HEK293 (cell line): ENCODE data around the gene NCAPG2.

Source experiments
- CTCF ChIA-PET: fragments of 350-600 bp; formaldehyde crosslinking; extraction: SDS; loops from one replicate; lab custom pipeline; 2021; ENCODE audit warnings: antibody characterized with exemption; lab: Yijun Ruan, JAX
- POLR2A ChIA-PET: fragments of 300-600 bp; formaldehyde crosslinking; extraction: SDS; loops from one replicate; lab custom pipeline; 2020; ENCODE audit warnings: antibody characterized with exemption, inconsistent platforms; lab: Yijun Ruan, JAX
- H3K27ac ChIP-seq: fragments of 200-500 bp; sonication (Bioruptor generic); 2 replicates; pipeline ENCODE4 v1.5.1; 2014; ENCODE audit warnings: low read depth, low read length, control low read depth, inconsistent platforms; ENCODE audit errors: extremely low read depth
- H3K36me3 ChIP-seq, 2 experiments: fragments of 200-500 bp in 1 of 2; sonication (Bioruptor generic) in 1 of 2; 1 replicate in 1 of 2; 2 replicates in 1 of 2; pipeline ENCODE4 v1.5.1; 2014 to 2017; ENCODE audit warnings: inconsistent platforms in 2 of 2, low read length in 2 of 2; ENCODE audit not compliant: control insufficient read depth in 2 of 2, insufficient read depth in 1 of 2
- H3K4me1 ChIP-seq: fragments of 200-500 bp; sonication (Bioruptor generic); 2 replicates; pipeline ENCODE4 v1.5.1; 2014; ENCODE audit warnings: mild to moderate bottlenecking, low read length, inconsistent platforms; ENCODE audit not compliant: control insufficient read depth, insufficient read depth
- H3K4me3 ChIP-seq: 2 replicates; pipeline ENCODE4 v1.5.1; 2011; ENCODE audit warnings: low read depth, mild to moderate bottlenecking, control low read depth, low read length, moderate library complexity
- H3K9me3 ChIP-seq: fragments of 200-500 bp; sonication (Bioruptor generic); 2 replicates; pipeline ENCODE4 v1.5.1; 2014; ENCODE audit warnings: low read depth, low read length, inconsistent platforms; ENCODE audit not compliant: control insufficient read depth, insufficient read depth
- YY1 ChIP-seq: fragments of 450-650 bp; formaldehyde crosslinking; IDR thresholded peaks from 2 replicates; pipeline ENCODE4 v1.5.1; 2018; ENCODE audit warnings: missing biosample characterization, missing genetic modification characterization
- ZBTB20 ChIP-seq: fragments of 450-650 bp; formaldehyde crosslinking; IDR thresholded peaks from 2 replicates; pipeline ENCODE4 v1.5.1; 2016; ENCODE audit warnings: missing biosample characterization, missing genetic modification characterization
- ZNF133 ChIP-seq: fragments of 450-650 bp; formaldehyde crosslinking; IDR thresholded peaks from 2 replicates; pipeline ENCODE4 v1.5.1; 2016; ENCODE audit warnings: missing biosample characterization, missing genetic modification characterization
- ZNF211 ChIP-seq: fragments of 450-650 bp; formaldehyde crosslinking; IDR thresholded peaks from 2 replicates; pipeline ENCODE4 v1.5.1; 2016; ENCODE audit warnings: low read depth, missing biosample characterization, missing genetic modification characterization
- ZNF24 ChIP-seq: fragments of 450-650 bp; formaldehyde crosslinking; IDR thresholded peaks from 2 replicates; pipeline ENCODE4 v1.5.1; 2016; ENCODE audit warnings: missing biosample characterization, missing genetic modification characterization
- ZNF335 ChIP-seq: fragments of 450-650 bp; formaldehyde crosslinking; conservative IDR thresholded peaks from 2 replicates; pipeline ENCODE4 v1.5.1; 2016; ENCODE audit warnings: missing biosample characterization, missing genetic modification characterization
- ZNF394 ChIP-seq: fragments of 450-650 bp; formaldehyde crosslinking; IDR thresholded peaks from 2 replicates; pipeline ENCODE4 v1.5.1; 2016; ENCODE audit warnings: missing biosample characterization, missing genetic modification characterization, mild to moderate bottlenecking, moderate library complexity, borderline replicate concordance
- ZNF560 ChIP-seq: fragments of 450-650 bp; formaldehyde crosslinking; IDR thresholded peaks from 2 replicates; pipeline ENCODE4 v1.5.1; 2017; ENCODE audit warnings: missing biosample characterization, missing genetic modification characterization, borderline replicate concordance
- ZNF660 ChIP-seq: fragments of 450-650 bp; IDR thresholded peaks from 2 replicates; pipeline ENCODE4 v1.5.1; 2018; ENCODE audit warnings: missing biosample characterization, mild to moderate bottlenecking, missing genetic modification characterization
- ZNF777 ChIP-seq: fragments of 450-650 bp; formaldehyde crosslinking; IDR thresholded peaks from 2 replicates; pipeline ENCODE4 v1.5.1; 2017; ENCODE audit warnings: missing biosample characterization, missing genetic modification characterization, borderline replicate concordance
- ZNF837 ChIP-seq: fragments of 450-650 bp; formaldehyde crosslinking; IDR thresholded peaks from 2 replicates; pipeline ENCODE4 v1.5.1; 2016; ENCODE audit warnings: missing biosample characterization, missing genetic modification characterization
- ZXDB ChIP-seq: fragments of 450-650 bp; formaldehyde crosslinking; IDR thresholded peaks from 2 replicates; pipeline ENCODE4 v1.5.1; 2016; ENCODE audit warnings: missing biosample characterization, missing genetic modification characterization
- TF ChIP-seq, protein P1 (sequence below): fragments of 450-650 bp; formaldehyde crosslinking; IDR thresholded peaks from 2 replicates; pipeline ENCODE4 v1.5.1; 2016; ENCODE audit warnings: missing biosample characterization, missing genetic modification characterization
- TF ChIP-seq, protein P2 (sequence below): fragments of 450-650 bp; formaldehyde crosslinking; IDR thresholded peaks from 2 replicates; pipeline ENCODE4 v1.5.1; 2016; ENCODE audit warnings: missing biosample characterization, missing genetic modification characterization
- TF ChIP-seq, protein P3 (sequence below): fragments of 450-650 bp; formaldehyde crosslinking; IDR thresholded peaks from 2 replicates; pipeline ENCODE4 v1.5.1; 2016; ENCODE audit warnings: missing biosample characterization, missing genetic modification characterization, borderline replicate concordance
- TF ChIP-seq, protein P4 (sequence below): fragments of 450-650 bp; formaldehyde crosslinking; IDR thresholded peaks from 2 replicates; pipeline ENCODE4 v1.5.1; 2016; ENCODE audit warnings: missing biosample characterization, missing genetic modification characterization

The NCAPG2 gene

DNA sequence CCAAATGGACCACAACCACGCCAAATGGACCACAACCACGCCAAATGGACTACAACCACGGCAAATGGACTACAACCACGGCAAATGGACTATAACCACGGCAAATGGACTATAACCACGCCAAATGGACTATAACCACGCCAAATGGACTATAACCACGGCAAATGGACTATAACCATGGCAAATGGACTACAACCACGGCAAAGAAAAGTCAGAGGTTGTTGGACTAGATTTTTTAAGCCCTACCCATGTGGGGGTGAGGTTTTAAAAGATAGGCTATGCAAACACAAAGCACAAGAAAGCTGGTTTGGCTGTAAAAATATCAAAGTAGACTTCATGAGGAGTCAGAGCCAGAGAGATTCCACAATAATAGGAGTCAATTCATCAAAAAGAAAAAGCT, 55.8 kb downstream of the NCAPG2 start:
- ChIA-PET CTCF (interaction anchor here (0.6 to 1.0 kb wide), 3 partner anchors 9 to 330 kb away, joined by 3 read pairs; no protein-coding TSS in a partner anchor), POLR2A (interaction anchor here (0.6 kb wide), 1 partner anchor 24 kb away, joined by 7 read pairs; no protein-coding TSS in a partner anchor)
- peaks cover 11 to 88% of the 10 kb centered on the region in 2 experiments for H3K36me3 ChIP-seq
- TF ChIP-seq ZNF211 (tag by site-specific recombination) (no peak), ZXDB (tag by site-specific recombination) (no peak), ZNF24 (tag by site-specific recombination) (no peak)
- H3K27ac ChIP-seq, result no peak overlapping the region
- H3K4me1 ChIP-seq, result no peaks in the 10 kb centered on the region
- H3K9me3 ChIP-seq, result no peaks in the 10 kb centered on the region
- H3K4me3 ChIP-seq, result no peak overlapping the region

DNA sequence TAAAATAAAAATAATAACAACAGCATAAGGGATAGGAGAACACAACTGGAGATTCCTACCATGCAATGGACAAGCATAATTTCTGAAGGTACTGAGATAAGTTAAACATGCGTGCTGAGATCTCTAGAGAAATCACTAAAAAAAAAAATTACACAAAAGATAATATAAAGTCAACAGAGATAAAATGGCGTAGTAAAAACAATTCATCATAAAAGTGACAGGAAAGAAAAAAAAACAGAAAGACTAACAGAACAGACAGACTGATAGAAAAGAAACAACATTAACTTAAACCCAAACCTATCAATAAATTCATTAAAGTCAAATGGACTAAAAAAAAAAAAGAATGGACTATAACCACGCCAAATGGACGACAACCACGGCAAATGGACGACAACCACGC, 56.4 kb downstream of the NCAPG2 start:
- Histone ChIP-seq H3K4me3 (no peak overlapping the region), H3K4me1 (no peaks in the 10 kb centered on the region), H3K27ac (no peak overlapping the region), H3K36me3 (peaks cover 11 to 89% of the 10 kb centered on the region in 2 experiments), H3K9me3 (no peaks in the 10 kb centered on the region)
- CTCF ChIA-PET, result interaction anchor here (1.1 to 1.7 kb wide), 2 partner anchors 8 to 12 kb away, joined by 4 to 7 read pairs; no protein-coding TSS in a partner anchor
- TF ChIP-seq YY1 (tag by site-specific recombination) (no peak), ZNF560 (tag by site-specific recombination) (no peak), ZNF837 (no peak)
- TF ChIP-seq, protein P1, sequence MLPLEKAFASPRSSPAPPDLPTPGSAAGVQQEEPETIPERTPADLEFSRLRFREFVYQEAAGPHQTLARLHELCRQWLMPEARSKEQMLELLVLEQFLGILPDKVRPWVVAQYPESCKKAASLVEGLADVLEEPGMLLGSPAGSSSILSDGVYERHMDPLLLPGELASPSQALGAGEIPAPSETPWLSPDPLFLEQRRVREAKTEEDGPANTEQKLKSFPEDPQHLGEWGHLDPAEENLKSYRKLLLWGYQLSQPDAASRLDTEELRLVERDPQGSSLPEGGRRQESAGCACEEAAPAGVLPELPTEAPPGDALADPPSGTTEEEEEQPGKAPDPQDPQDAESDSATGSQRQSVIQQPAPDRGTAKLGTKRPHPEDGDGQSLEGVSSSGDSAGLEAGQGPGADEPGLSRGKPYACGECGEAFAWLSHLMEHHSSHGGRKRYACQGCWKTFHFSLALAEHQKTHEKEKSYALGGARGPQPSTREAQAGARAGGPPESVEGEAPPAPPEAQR (tag by site-specific recombination), result no peak
- TF ChIP-seq, protein P2, sequence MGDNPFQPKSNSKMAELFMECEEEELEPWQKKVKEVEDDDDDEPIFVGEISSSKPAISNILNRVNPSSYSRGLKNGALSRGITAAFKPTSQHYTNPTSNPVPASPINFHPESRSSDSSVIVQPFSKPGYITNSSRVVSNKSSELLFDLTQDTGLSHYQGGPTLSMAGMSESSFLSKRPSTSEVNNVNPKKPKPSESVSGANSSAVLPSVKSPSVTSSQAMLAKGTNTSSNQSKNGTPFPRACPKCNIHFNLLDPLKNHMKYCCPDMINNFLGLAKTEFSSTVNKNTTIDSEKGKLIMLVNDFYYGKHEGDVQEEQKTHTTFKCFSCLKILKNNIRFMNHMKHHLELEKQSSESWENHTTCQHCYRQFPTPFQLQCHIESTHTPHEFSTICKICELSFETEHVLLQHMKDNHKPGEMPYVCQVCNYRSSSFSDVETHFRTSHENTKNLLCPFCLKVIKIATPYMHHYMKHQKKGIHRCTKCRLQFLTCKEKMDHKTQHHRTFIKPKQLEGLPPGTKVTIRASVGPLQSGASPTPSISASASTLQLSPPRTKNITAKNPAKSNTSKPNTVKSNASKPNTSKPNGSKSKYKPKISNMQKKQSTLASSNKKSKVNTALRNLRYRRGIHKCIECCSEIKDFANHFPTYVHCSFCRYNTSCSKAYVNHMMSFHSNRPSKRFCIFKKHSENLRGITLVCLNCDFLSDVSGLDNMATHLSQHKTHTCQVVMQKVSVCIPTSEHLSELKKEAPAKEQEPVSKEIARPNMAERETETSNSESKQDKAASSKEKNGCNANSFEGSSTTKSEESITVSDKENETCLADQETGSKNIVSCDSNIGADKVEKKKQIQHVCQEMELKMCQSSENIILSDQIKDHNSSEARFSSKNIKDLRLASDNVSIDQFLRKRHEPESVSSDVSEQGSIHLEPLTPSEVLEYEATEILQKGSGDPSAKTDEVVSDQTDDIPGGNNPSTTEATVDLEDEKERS (tag by site-specific recombination), result no peak
- TF ChIP-seq, protein P3, sequence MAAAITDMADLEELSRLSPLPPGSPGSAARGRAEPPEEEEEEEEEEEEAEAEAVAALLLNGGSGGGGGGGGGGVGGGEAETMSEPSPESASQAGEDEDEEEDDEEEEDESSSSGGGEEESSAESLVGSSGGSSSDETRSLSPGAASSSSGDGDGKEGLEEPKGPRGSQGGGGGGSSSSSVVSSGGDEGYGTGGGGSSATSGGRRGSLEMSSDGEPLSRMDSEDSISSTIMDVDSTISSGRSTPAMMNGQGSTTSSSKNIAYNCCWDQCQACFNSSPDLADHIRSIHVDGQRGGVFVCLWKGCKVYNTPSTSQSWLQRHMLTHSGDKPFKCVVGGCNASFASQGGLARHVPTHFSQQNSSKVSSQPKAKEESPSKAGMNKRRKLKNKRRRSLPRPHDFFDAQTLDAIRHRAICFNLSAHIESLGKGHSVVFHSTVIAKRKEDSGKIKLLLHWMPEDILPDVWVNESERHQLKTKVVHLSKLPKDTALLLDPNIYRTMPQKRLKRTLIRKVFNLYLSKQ (tag by site-specific recombination), result no peak
- POLR2A ChIA-PET, result no interaction called here

DNA sequence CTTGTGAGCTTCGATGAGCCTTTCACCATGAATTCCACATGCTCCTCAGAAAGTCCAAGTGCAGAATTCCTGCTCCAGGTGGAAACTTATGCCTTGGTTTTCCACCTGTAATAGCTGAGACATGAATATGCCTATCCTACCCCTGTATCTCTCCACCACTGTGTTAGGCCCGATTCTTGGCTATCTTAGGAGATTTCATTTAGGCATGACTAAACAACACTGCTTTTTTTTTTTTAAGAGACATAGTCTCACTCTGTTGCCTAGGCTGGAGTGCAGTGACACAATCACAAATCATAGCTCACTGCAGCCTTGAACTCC, 57.2 kb downstream of the NCAPG2 start:
- H3K4me1 ChIP-seq, result no peaks in the 10 kb centered on the region
- TF ChIP-seq ZNF777 (tag by site-specific recombination), result no peak
- no peak for TF ChIP-seq ZNF335 (tag by site-specific recombination)
- TF ChIP-seq ZBTB20 (tag by site-specific recombination), result no peak
- TF ChIP-seq ZNF133 (tag by site-specific recombination), result no peak
- TF ChIP-seq, protein P4, sequence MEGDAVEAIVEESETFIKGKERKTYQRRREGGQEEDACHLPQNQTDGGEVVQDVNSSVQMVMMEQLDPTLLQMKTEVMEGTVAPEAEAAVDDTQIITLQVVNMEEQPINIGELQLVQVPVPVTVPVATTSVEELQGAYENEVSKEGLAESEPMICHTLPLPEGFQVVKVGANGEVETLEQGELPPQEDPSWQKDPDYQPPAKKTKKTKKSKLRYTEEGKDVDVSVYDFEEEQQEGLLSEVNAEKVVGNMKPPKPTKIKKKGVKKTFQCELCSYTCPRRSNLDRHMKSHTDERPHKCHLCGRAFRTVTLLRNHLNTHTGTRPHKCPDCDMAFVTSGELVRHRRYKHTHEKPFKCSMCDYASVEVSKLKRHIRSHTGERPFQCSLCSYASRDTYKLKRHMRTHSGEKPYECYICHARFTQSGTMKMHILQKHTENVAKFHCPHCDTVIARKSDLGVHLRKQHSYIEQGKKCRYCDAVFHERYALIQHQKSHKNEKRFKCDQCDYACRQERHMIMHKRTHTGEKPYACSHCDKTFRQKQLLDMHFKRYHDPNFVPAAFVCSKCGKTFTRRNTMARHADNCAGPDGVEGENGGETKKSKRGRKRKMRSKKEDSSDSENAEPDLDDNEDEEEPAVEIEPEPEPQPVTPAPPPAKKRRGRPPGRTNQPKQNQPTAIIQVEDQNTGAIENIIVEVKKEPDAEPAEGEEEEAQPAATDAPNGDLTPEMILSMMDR (tag by site-specific recombination), result no peak
- no peak for TF ChIP-seq ZNF660 (tag by site-specific recombination)
- TF ChIP-seq ZNF394 (tag by site-specific recombination), result no peak
- peaks cover 7 to 82% of the 10 kb centered on the region in 2 experiments for H3K36me3 ChIP-seq
- H3K9me3 ChIP-seq, result no peaks in the 10 kb centered on the region
- H3K27ac ChIP-seq, result no peak overlapping the region
- POLR2A ChIA-PET, result no interaction called here
- CTCF ChIA-PET, result interaction anchor here (0.5 to 1.7 kb wide), 4 partner anchors 9 to 927 kb away, joined by 4 to 7 read pairs (median 5); no protein-coding TSS in a partner anchor
- H3K4me3 ChIP-seq, result no peak overlapping the region
